GM19351 (cell line): ENCODE data around the gene TINAG.
"Not testable (repeated sequence)": the region's sequence is repeated elsewhere in the genome, so short reads cannot be mapped to it uniquely, and the experiment has no call there.

Experiments used
- ATAC-seq: cut with Tn5 transposase; IDR thresholded peaks from one replicate; pipeline ENCODE4 v1.9.1; 2021; ENCODE audit warnings: mild to moderate bottlenecking, moderate library complexity; ENCODE audit not compliant: unreplicated experiment

Gene TINAG

GRCh38 chr6:54307439-54307910 lies 766 bp upstream of the TINAG start:
- no peak for ATAC-seq

DNA sequence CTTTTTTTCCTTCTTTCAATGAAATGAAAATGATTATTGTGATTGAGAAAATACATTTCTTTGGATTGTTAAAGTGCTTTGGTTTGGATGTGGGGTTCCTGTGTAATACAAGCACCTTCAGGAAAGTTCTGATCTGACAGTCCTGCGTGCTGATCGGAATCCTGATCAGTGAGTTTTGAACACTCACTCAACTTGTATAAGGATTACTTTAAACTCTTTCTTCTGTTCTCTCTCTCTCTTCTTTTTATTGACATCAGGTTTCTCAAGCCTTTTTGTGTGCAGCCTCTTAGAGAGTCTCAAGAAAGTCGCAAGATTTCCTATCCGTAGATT lies 710 bp downstream of the TINAG start:
- ATAC-seq, result no peak

GRCh38 chr6:54310377-54311152 lies 2.3 kb downstream of the TINAG start:
- no peak for ATAC-seq

DNA sequence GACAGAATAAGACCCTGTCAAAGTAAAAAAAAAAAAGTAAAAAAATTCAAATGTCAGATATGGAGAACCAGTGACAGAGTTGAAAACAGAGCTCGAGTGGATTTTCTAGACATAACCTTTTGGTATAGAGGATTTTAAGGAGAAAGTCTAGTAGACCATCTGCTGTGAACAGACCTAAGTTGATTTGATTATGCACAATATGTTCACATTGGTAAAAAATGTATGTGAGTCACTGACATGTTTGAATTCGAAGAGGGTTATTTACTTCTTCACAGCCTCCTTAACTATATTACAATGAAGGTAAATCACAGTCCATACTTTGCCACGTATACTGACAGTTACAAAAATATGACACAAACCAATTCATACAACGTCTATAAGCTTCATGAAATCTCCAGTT lies 7.4 kb downstream of the TINAG start:
- ATAC-seq, result no peak

GRCh38 chr6:54320871-54321270 lies 12.6 kb downstream of the TINAG start:
- ATAC-seq, result no peak

- ATAC-seq, result no peak
Measured at GRCh38 chr6:54327631-54328030, 19.4 kb downstream of the TINAG start.

- ATAC-seq, result not testable (repeated sequence)
Measured at GRCh38 chr6:54331571-54331970, 23.3 kb downstream of the TINAG start.

- ATAC-seq, result no peak
Measured at GRCh38 chr6:54335871-54336270, 27.6 kb downstream of the TINAG start.

GRCh38 chr6:54353975-54354374 lies 45.7 kb downstream of the TINAG start:
- ATAC-seq, result no peak

GRCh38 chr6:54354608-54355007 lies 46.4 kb downstream of the TINAG start:
- no peak for ATAC-seq

- no peak for ATAC-seq
Measured at GRCh38 chr6:54357141-54357540, 48.9 kb downstream of the TINAG start.

DNA sequence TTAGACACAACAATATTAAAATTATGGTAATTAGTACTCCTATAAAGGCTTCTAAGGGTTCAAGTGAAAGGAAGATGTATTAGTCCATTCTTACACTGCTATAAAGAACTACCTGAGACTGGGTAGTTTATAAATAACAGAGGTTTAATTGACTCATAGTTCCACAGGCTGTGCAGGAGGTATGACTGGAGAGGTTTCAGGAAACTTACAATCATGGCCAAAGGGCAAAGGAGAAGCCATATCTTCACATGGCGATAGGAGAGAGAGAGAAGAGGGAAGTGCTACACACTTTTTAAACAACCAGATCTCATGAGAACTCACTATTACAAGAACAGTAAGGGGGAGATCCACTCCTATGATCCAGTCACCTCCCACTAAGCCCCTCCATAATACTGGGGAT lies 52.9 kb downstream of the TINAG start:
- no peak for ATAC-seq

DNA sequence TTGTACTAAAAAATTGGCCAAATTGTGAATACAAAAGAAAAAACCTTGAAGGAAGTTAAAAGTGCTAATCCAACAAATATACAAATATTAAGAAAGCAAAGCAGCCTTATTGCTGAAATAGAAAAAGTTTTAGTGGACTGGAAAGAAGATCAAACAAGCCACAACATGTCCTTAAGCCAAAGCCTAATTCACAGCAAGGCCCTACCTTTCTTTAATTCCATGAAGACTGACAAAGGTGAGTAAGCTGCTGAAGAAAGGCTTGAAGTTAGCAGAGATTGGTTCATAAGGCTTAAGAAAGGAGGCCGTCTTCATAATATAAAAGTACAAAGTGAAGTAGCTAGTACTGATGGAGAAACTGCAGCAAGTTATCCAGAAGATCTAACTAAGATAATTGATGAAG lies 53.5 kb downstream of the TINAG start:
- ATAC-seq, result no peak

- ATAC-seq, result no peak
Measured at GRCh38 chr6:54366667-54367327, 58.6 kb downstream of the TINAG start.

DNA sequence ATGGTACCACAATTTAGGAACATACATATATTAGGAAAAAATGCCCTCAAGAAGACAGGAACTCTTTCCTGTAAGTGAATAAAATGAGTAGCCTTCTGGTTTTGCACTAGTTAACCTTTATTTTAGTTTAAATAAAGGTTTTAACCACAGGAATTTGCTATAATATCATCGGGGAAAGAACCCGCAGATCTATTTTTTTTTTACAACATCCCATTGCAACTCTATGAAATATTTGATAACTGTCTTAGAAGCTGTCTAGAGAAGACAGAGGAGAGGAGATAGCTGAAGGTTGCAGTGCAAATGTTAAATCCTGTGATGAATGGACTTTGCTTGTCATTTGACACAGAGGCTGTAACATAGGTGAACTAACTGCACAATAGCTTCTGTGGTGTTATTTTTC lies 69.5 kb downstream of the TINAG start:
- no peak for ATAC-seq

DNA sequence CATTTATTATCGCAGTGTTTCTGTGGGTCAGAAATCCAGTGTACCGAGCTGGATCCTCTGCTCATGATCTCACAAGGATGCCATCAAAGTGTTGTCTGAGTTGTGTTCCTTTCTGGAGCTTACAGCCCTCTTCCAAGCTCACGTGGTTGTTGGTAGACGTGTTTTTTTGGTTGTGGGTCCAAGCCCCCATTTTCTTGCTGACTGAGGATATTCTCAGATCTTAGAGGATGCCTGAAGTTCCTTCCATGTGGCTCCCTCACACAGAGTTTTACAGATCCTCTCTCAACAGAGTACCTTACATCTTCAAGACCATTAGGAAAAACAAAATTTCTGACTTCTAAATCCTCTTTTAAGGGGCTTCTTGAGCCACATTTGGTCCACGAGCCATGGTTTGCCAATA lies 78.1 kb downstream of the TINAG start:
- ATAC-seq, result no peak

DNA sequence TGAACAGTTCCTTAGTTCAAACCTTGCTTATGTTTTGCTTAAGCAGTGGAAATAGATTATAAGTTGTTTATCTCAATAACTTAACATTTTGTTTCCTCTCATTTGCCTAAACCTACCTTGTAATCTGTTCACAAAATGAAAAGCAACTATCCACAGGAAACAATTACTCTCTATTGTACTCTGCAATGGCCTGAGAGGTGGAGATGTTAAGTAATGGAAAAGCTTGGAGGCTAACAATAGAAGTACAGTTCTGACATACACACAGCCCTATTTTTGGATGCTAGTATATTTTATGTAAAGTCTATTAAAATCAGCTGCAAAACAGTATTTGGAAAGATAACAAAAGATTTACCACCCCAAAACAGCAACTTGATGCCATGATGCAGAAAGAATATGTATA lies 82.1 kb downstream of the TINAG start:
- peak; percentile 65 for ATAC-seq

- no peak for ATAC-seq
Measured at GRCh38 chr6:54391577-54391976, 83.3 kb downstream of the TINAG start.

DNA sequence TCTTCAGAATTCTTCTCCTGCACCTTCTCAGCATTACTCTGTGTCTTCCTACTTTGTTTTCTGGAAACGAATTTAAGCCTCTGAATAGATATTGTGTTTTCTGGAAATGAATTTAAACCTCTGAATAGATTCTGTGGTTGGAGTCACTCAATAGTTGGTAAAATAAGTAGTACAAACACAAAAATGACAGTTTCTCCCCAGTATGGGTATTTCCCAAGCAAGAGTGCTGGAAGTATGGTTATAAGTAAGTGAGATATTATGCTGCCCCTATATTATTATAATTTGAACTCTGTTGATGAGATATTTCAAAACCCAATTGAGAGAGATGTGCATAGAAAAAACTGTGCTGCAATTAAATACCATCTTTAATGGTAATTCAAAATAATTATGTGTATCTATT lies 94.9 kb downstream of the TINAG start:
- ATAC-seq, result no peak

GRCh38 chr6:54404791-54405190 lies 96.5 kb downstream of the TINAG start:
- no peak for ATAC-seq

DNA sequence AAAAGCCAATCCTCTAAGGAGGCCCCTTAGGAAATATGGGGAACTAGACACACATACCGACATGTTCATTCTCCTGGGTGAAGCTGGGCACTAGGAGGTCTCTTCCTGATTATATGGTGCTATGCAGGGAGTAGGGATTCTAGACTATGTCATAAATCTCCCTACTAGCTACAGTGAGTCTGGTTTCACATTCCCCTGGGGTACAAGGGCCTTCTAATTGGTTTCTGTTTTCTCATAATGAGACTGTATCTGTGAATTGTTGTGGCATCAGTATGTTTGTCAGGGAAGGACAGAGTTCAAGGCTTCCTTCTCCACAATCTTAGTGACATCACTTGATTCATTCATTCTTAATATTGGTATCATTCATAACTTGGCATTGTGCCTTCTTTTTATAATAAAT lies 103.5 kb downstream of the TINAG start:
- ATAC-seq, result no peak

DNA sequence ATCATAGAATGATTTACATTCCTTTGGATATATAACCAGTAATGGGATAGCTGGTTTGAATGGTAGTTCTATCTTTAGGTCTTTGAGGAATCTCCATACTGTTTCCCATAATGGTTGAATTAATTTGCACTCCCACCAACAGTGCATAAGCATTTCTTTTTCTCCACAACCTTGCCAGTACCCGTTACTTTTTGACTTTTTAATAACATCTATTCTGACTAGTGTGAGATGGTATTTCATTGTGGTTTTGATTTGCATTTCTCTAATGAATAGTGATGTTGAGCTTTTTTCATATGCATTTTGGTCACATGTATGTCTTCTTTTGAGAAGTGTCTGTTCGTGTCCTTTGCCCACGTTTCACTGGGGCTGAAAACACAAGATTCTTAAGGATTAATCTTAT lies 107.3 kb downstream of the TINAG start:
- no peak for ATAC-seq

DNA sequence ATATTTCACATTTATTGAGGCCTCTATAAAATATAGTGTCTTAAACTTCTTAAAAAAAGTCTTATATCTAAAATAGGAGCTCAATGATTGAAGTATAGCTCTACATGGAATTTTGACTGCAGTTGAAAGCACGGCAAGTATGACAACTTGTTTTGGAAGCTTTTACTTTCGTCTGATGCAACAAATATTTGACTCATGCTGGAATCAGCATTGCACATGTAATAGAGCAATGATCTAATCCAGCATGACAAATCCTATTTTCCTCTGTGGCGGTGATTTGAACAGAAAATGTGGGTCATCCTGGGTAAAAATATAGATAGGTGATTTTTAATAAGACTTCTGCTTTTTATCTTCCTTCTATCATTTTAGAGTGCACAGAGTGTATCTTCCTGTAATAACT lies 111.6 kb downstream of the TINAG start:
- ATAC-seq, result no peak
